Stimulated activated CD8-positive, alpha-beta memory T cell treated with anti-CD3 and anti-CD28 coated beads, Interleukin-15, amount 100 ng/mL, for 1 hour (primary cell): ENCODE data around the gene COG7.
"Not testable (repeated sequence)": the region's sequence is repeated elsewhere in the genome, so short reads cannot be mapped to it uniquely, and the experiment has no call there.

Experiments used
- DNase-seq: peaks from one replicate; pipeline ENCODE4 v3.0.0-alpha.2; 2020; ENCODE audit warnings: low read depth

The COG7 gene

DNA sequence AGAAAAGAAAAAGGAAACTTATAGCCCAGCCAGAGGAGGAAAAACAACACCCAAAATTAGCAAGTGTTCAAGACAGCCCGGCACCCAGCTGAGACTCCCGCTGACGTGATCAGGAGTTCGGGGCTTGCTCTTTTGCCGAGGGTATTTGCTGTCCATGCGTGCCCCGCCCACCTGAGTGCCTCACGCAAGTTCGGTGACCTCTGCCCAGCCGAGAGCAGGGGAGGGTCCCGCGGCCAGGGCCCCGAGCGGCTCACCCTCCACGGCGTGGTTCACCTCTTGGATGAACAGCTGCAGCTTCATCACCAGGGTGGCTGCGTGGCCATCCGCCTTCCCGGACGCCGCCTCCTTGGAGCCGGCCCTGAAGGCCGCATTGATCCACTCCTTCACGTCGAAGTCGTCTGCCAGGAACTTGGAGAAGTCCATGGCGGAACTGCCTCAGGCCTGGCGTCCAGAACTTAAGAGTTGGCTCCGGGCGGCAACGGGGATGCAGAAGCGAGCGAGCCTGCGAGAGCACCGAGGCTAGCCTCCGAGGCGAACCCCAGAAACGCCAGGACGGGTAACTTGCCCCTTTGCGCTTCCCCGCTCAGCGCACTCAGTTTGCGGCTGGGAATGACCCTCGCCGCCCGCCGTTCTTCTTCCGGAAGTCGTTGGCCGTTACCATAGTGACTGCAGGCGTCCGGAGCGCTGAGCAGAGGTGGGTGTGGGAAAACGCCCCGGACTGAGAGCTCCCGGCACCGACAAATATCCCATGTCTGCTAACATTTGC, at the start of gene COG7:
COG7 (minus strand) TSS at position 618 of the 766 bp plus-strand sequence; CDS start at position 423, 195 bp downstream.
- peak; percentile 72 for DNase-seq

DNA sequence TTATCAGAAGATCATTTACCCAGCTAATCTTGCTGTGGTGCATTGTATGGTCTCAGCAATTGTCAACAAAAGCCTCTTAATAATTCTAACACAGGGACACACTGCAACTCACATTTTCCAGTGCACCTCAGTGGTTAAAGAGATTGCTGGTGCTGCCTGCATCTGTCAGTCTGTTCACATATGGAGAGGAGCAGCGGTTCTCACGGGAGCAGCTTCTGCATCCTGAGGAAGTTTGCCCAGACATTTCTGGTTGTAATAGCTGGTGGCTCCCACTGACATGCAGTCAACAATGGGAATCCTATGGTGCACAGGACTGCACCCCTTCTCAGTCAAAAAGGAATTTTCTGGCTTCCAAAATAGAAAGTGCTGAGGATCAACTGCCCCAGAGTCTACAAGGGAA, 49.5 kb upstream of the COG7 start:
- no peak for DNase-seq

DNA sequence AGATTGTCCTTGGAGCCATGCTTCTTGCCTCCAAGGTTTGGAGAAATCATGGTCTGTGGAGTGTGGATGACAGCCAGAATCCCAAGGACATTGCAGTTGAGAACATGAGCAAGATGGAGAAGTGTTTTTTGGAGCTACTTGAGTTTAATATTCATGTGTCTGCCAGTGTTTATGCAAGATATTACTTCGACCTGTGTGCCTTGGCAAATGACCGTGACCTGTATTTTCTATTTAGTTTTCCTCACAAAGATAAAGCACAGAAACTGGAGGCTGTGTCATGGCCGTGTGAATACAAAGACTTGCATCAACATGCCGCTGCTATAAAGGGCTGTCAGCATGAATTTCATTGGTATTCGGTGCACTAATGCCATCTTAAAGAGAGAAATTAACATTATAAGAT, 48.3 kb upstream of the COG7 start:
- DNase-seq = no peak

- no peak for DNase-seq
These were observed 47.9 kb upstream of the COG7 start for GRCh38 chr16:23500862-23501225.

DNA sequence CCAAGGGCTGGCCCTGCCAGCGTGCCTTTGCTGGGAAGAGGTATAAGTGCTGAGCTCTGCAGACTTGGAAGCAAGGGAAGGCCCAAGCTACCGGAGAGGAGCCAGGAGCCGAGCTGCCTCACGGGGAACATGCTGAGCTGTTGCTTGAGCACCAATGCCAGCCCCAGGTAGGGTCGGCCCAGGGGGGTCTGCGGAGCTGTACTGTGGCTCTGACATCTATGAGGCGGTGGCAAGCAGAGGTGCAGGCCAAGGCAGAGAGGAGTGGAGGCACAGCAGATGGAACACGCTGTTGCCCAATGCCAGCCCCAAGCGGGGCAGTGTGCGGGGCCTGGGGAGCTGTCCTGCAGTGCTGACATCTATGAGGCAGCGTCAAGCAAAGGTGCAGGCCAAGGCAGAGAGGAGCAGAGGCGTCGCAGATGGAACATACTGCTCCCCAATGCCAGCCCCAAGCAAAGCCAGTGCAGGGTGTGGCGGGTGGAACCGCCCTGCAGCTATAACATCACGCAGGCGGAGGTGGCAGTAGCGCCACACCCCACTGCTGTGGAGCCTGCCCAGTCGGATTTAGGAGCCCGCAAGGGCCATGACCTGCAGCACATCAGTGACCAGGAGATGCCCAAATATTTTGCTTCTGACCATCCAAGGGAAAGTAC, 47.3 kb upstream of the COG7 start:
- no peak for DNase-seq

GRCh38 chr16:23499801-23500200, 46.8 kb upstream of the COG7 start:
- no peak for DNase-seq

DNA sequence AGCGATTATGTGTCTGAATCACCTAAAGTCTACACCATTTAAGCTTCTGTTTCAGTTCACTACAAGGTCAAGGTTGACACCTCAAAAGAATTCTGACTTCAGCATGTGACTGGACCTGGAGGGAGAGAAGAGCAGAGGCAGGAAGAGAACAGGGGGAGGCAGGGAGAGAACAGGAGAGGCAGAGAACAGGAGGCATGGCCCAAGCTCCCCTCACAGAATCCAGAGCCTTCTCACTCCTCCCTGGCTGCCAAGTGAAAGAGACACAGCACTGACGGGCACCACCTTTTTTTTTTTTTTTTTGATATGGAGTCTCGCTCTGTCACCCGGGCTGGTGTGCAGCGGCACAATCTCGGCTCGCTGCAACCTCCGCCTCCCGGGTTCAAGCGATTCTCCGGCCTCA, 45.9 kb upstream of the COG7 start:
- no peak for DNase-seq

DNA sequence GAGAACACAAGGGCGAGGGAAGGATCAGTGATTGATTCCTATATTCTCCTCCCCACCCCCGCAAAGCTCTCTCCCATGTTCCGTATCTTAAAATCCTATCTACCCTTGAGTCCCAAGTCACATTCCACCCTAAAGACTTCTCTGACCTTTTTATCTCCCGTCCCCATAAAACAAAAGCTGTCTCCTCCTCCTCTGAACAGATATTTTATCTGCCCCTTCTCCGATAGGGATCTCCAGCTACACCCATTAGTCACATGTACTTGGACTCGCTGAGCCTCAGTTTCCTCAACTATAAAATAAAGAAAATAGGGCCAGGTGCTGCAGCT, 44.5 kb upstream of the COG7 start:
- no peak for DNase-seq

- DNase-seq = no peak
These were observed 44.0 kb upstream of the COG7 start for GRCh38 chr16:23496821-23497542.

DNA sequence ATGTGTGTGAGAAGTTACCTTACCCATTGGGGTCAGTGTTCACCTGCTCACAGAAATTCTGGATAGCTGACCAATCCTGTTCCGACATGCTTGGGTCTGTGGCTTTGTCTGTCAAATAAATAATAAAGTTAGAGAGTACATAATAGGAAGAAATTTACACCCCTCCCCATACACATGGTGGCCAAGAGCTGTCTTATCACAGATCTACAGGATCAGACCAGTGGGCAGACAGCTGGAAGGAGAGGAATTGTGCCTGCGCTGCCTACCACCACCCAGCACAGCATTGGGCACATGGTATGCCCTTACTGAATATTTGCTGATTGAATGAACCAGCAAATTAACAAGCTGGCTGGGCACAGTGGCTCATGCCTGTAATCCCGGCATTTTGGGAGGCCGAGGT, 42.7 kb upstream of the COG7 start:
- no peak for DNase-seq

DNA sequence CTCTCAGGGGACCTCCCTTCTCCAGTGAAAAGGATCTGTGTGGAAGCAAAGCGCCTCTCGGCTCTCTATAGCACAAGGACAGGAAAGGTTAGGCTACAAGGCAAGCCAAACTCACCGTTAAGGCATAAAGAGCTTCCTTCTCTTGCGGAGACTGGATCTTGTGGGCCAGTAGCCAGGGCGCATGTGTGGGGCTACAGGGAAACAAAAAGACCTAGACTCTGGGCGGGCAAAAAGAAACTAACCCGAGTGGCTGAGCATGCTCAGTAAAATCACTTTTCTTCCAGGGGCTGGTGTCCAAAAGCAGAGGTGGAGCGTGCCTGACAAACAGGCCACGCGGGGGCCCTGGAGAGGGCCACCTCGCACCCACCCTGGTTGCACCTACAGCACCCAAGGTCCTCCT, 41.2 kb upstream of the COG7 start:
- DNase-seq = no peak

DNA sequence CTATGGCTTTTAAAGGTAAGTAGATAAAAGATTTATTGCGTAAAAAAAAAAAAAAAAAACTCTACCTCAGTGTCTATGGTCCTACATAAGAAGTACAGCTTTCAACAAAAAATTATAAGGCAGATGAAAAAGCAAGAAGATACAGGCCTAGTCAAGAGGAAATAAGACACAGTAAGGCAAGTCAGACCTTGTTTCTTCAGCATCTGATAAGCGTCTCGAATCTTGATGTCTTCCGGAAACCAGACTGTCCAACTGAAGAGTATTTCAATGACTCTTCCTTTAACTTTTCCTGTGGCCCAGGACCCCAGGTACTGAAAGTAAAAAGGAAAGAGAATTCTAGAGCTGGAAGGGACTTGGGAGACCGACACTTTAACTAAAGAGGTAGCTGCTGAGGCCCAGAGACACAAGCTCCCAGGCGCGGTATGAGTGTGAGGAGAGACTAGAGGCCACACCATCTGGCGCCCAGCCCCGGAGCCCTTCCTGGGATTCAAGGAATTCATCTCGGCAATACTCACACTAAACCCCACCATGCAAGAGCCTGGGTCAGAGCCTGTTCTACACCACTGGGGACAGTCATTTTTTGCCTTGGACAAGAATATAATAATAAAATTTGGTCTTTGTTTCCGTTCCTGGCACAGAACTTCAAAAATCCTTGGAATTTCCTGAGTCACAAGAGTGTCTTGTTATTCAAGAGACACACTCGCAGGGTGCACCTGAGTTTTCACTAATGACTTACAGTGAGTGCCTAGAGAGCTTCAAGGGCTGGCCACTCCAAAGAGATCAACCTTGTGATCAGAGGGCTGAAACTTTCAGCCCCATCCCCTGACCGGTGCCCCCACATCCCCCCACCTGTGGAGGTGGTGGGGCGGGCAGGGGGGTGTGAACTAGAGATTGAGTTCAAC, 38.8 kb upstream of the COG7 start:
- DNase-seq = no peak

- DNase-seq = no peak
These were observed 33.5 kb upstream of the COG7 start for GRCh38 chr16:23486480-23486879.

DNA sequence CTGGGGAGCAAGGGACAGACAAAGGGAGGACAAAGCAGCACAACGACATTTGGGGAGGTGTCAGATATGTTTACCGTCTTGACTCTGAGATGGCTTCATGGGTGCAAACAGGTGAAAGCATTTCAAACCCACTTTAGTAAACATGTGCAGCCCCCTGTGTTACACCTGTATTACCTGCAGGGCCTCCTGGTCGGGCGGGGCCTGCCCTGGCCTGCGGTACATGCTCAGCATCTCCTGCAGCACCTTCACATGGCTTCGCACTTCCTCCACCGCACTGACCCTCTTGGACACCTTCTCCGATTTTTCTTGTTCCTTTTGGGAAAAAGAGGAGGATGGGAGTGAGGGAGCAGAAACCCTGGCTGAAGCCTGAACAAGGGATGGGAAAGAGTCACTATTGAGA, 32.9 kb upstream of the COG7 start:
- no peak for DNase-seq

GRCh38 chr16:23485257-23485614, 32.2 kb upstream of the COG7 start:
- DNase-seq = no peak

DNA sequence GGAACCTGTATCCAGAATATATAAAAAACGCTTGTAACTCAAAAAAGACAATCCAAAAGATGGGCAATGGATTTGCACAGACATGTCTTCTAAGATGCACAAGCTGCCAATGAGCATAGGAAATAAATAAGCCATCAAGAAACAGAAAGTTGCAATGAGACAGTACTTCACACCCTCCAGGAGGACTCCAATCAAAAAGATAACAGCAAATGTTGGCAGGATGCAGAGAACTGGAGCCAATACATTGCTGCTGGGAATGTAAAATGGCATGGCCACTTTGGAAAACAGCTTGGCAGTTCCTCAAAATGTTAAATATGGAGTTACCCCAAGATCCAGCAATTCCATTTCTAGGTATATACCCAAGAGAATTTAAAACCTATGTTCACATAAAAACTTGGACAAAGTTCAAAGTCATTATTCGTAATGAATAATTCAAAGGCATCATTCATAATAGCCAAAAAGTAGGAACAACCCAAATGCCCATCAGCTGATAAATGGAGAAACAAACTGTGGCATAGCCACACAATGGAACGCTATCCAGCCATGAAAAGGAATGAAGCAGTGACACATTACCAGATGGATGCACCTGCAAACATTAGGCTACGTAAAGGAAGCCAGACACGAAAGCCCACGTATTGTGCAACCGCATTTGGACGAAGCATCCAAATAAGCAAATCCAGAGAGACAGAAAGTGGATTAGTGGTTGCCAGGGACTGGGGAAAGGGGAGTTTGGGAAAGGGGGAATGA, 31.7 kb upstream of the COG7 start:
- no peak for DNase-seq

- not testable (repeated sequence) for DNase-seq
These were observed 30.5 kb upstream of the COG7 start for GRCh38 chr16:23483492-23483891.

DNA sequence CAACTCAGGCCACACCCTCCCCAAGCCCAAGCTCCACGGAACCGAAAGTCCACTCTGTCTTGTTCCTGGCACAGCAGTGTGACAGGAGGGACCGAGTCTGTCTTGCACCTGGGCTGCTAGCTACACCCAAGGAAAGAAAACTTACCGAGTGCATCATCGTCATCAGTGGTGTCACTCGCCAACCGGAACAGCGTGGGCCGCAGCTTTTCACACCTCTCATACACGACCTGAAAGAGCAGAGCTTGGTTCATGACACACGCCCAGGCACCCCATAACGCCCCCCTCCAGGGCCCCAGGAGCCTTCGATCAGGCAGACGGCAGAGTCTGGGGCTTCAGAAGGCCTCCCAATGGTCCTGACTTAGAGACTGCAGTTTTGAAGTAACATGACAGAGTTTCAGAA, 29.8 kb upstream of the COG7 start:
- DNase-seq = no peak

GRCh38 chr16:23480257-23480656, 27.3 kb upstream of the COG7 start:
- no peak for DNase-seq

GRCh38 chr16:23479138-23479537, 26.1 kb upstream of the COG7 start:
- DNase-seq = no peak

DNA sequence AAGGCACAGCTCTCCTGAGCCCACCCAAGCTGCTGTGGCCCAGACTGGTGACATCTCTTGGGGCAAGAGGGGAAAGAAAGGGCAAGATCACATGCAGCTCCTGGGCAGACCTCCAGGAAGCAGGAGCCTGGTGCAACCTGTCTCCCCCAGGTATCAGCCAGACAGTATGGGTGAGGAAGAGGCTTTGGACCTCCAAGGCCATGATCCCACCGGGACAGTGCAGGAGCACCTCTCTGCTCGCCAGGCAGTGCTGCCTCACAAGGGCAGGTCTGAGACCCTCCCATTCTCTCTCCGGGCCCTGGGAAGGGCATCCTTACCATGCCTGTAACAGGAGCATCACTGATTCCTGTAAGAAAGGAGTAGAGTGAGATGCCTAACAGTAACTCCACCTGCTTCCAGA, 25.6 kb upstream of the COG7 start:
- no peak for DNase-seq

- no peak for DNase-seq
These were observed 23.3 kb upstream of the COG7 start for GRCh38 chr16:23476289-23476688.
